GM18858 (cell line): ENCODE results near the gene TBC1D4.
"Not testable (repeated sequence)": the region's sequence is repeated elsewhere in the genome, so short reads cannot be mapped to it uniquely, and the experiment has no call there.

Experiments used
- ATAC-seq: cut with Tn5 transposase; IDR thresholded peaks from one replicate; pipeline ENCODE4 v1.9.1; 2021; ENCODE audit not compliant: unreplicated experiment

TBC1D4 gene

DNA sequence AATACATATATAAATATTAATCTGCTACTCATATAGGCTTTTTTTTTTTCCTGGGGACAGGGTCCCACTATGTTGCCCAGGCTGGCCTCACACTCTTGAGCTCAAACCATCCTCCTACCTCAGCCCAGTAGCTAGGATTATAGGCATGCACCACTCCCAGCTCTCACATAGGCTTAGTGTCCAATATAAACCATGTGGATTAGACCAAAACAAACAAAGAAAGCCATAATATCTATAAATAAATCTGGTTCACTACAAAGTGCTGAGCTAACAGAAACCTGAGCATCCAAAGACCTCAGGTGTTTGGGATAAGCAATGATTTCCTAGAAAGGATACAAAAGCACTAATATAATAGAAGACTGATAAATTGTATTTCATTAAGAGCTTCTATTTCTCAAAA, 26.0 kb downstream of the TBC1D4 start:
- ATAC-seq = no peak

DNA sequence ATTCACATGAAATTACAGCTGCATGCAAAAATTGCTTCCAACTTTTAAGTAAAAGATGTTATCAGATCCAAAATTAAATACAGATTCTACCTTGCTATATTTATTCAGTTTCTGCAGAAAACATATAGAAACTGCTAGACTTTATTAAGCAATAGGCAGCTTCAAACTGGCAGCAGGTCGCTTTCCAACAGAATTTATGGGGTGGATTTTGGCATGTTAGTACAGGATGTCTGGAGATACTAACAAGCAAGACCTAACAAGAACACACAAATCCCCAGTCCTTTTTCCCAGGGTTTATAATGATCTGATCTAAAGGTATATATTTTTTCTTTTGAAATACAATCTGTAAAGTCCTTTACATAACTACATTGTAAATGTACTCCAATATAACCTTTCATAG, 27.5 kb downstream of the TBC1D4 start:
- no peak for ATAC-seq

DNA sequence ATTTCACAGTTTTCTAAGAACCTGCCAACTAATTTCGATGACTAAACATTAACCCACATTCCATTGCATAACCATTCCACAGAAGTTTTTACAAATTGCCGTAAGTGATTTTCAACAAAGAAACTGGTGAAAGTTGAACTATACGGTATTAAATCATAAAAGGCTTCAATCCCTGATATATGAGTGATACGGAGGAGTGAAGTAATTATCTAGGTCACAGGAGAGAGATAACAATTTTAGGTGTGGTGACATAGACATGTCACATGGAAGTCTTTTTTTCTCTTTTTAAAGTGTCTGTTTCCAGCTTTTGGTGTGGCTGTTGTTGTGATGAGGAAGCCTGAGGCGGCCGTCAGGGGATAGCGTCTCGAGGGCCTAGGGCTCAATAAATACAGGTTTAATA, 29.4 kb downstream of the TBC1D4 start:
- ATAC-seq = no peak

DNA sequence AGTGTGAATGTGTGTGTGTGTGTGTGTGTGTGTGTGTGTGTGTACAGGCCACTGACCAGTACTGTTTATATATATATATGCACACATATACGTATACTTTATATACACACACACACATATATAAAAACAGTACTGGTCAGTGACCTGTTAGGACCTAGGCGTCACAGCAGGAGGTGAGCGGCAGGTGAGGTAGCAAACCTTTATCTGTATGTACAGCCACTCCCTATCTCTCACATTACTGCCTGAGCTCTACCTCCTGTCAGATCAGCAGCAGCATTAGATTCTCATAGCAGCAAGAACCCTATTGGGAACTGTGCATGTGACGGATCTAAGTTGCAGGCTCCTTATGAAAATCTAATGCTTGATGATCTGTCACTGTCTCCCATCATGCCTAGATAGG, 34.5 kb downstream of the TBC1D4 start:
- ATAC-seq = no peak

DNA sequence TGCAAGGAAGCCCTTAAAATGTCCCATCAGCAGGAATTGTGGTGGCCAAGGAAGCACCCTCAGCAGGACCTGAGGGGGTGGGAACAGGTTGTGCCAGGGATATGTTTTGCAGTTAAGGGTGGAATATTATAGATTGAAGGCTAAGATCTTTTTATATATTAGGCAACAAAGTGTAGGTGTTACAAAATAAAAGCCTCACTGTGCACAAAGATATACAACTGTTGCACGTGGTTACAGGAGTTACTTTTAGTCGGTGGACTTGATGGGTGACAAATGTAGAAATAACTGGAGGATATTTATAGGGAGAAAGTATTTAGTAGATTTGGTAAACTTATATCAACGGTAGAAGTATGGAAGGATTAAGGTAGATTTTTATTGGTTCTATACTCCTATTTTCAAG, 35.1 kb downstream of the TBC1D4 start:
- ATAC-seq = no peak

DNA sequence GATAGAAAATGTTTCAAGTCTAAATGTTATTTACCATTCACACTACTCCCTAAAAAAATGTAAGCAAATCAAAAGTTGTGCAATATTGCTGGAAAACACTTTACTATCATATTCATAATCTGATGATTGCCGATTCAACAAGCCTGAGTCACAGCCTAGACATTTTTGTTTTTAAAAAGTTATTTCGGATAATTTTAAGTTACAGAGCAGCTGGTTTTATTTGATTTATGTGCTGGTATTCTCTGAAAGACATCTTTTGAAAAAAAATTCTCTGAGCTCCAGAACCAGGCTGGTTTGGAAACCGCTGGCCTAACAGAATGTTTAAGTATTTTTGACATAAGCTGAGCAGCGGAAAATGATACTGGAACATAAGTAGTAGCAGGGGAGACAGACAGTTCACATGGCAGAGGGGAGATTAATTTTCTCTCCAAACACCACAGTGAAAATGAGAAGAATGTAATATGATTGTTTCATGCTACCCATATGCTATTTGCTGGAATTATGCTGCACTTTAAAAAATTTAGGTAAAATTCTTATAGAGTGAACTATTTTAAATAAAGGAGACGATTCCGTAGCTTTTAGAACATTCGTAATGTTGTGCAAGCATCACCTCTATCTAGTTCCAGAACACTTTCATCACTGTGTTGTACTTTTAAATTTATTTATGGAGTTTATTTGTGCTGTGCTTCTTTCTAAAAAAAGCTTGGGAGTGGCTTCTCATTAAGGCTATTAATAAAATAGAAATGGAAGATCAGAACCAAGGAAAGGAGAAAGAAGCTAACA, 36.1 kb downstream of the TBC1D4 start:
- ATAC-seq = no peak

DNA sequence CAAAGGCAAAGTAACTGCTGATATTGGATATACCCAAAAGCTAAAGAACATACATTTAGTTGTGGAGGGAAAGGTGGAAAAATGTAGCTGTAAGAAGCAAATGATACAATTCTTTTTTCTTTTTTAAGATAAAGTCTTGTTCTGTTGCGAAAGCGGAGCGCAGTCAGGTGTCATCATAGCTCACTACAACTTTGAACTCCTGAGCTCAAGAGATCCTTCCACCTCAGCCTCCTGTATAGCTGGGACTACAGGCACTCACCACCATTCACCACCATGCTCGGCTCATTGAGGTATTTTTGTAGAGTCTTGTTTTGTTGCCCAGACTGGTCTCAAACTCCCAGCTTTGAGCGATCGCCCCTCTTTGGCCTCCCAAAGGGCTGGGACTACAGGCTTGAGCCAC, 38.0 kb downstream of the TBC1D4 start:
- no peak for ATAC-seq

DNA sequence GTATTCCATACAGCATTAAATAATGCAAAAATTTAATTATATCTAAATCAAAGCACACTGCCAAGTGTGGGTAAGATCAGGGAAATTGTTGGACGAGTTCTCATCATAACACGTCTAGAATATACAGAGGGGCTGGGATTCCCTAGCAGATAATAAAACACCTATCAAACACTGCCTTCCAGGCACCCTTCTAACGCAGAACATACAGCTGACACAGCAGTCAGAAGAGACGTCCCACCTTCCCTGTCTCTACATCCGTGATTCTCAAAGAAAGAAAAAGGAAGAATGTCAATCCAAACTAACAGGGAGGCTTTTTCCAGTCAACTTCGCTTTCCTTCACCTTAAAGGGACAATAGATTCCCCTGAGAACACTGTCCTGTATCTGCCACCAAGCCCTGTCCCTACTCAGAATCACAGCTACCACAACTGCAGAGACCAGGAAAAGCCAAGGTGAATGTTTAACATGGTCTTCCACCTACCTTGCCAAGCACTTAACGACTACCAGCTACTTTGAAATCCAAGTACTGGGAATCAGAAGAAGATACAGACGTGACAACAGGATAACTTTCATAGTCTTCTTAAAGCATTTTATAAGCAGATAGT, 38.5 kb downstream of the TBC1D4 start:
- ATAC-seq = no peak

DNA sequence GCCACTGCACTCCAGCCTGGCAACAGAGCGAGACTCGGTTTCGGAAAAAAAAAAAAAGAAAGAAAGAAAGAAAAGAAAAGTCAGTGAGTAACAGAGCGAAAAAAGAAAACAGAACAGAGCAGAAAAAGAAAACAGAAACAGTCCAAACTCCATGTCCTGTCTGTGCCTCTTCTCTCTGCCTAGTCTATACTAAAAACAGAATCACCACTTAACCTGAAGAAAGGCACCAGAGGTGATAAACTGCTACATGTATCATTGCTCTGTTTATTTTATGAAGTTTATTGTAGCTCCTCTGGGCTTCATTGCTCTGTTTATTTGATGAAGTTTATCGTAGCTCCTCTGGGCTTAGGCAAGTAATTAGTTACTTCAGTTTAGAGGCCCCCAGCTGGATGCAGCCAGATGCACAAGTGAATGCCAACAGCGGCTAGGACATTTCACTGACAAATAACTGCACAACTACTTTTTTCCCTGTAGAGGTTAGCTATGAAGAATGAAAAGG, 39.2 kb downstream of the TBC1D4 start:
- ATAC-seq = no peak

DNA sequence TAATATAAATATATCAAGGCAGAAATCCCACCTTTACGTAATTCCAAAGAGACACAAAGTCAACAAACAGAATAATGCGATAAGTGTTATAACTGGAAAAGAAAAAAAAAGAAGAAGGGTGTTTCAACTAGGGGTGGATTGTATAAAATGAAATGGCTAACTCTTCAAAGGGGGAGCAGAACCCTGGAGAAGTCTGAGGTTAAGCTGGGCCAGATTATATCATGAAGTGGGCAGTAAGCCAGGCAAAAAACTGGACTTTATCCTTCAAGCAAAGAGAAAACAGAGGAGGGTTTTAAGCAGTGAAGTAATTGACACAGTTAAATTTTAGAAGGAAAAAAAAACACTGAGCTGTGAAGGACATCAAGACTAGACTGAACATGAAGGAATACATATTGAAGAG, 41.9 kb downstream of the TBC1D4 start:
- ATAC-seq = no peak

DNA sequence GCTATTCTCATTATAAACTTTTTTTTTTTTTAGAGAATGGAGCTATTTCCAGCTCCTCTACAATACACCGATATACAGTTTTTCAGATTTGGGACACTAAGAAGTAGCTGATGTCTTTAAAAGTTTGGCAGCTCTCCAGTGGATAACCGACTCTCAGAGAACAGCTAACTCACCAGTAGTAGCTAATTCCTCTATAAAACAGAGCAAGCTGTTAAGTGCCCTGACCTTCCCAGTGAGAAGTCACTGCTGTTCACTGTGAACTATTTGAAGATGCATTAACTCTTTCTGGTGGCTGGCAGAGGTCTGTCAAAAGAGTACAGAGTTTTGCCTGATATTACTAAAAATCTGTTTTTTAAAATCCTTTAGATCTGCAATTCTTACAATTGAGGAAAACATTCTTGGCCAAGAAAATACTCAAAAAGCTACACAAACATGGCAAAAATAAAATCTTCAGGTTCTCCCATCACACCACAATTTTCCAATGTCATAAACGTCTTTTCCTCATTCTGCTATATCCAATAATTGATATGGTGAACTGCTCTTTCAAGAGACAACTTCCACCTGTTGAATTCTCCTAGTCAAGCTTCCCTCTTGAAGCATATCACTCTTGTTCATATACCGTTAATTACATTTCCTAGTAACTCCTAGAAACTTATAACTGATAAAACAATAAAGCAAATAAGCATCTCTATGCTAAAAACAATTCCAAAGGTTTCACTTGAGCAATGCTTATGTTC, 44.2 kb downstream of the TBC1D4 start:
- ATAC-seq = no peak

DNA sequence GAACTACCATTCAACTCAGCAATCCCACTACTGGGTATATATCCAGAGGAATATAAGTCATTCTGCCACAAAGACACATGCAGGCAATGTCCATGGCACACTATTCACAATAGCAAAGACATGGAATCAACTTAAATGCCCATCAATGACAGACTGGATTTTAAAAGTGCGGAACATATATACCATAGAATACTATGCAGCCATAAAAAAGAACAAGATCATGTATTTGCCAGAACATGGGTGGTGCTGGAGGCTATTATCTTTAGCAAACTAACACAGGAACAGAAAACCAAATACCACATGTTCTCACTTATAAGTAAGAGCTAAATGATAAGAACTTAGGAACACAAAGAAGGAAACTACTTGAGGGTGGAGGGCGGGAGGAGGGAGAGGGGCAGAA, 47.8 kb downstream of the TBC1D4 start:
- not testable (repeated sequence) for ATAC-seq

DNA sequence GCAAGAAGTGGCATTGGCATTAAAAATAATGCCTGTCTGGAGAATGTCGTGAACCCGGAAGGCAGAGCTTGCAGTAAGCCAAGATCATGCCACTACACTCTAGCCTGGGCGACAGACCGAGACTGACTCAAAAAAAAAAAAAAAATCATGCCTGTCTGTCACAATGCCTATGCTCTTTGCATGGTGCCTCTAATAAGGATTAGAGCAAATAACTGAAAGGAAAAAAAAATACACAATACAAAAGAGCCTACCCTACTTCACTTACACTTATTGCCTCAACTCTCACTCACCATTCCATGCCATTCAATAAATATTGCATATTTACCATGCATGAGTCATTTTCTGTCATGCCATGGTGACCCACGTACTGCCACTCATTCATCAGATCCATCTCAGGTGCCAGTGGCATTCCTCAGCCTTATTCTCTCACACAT, 49.1 kb downstream of the TBC1D4 start:
- ATAC-seq = no peak

DNA sequence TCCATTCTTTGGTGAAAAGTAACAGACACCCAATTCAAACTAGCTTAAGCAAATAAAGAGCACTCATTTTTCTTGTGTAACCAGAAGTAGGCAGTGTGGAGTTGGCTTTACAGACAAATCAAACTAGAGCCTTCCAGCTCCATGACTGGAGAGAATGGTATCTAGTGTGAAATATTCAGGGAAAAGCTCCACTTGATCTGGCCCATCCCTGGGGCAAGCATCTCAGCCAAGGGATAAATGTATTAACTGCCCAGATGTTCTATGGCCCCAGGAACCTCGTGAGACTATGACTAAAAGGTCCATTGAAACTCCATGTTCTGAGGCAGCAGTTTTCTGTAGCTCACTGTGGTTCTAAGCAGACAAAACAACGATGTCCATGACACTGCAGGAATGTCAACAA, 49.9 kb downstream of the TBC1D4 start:
- no peak for ATAC-seq

DNA sequence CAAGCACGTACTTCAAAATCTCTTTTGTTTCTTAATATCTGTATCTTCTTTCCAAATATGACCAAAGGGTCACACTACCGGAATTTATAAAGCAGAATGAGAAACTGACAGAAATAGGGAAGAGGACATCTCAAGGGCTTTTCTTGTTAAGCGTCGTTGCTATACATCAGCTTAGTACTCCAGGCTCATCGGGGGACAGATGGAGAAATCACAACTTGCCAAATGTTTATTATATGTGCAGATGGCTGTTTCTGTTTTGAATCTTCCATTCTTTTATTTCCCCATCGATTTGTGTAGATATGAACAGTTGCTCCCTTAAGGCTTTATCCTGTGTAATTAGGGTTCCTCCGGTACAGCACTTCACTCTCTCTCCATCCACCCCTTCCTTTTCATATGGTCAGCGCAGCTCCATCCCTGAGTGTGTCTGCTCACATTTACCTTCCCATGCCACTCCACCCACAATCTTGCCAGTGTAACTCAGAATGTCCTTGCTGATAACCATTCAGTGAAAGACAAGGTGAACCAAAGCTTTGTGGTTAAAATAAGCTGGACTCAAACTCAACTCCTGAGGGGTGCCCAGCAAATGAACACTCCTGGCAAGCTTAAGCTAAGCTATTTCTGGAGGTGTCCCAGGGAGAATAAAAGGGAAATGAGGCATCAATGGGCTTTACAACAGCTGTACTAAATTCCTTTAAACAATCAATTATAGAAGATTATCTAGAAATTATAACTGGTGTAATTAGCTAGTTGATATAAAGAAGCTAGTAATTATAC, 51.3 kb downstream of the TBC1D4 start:
- no peak for ATAC-seq

DNA sequence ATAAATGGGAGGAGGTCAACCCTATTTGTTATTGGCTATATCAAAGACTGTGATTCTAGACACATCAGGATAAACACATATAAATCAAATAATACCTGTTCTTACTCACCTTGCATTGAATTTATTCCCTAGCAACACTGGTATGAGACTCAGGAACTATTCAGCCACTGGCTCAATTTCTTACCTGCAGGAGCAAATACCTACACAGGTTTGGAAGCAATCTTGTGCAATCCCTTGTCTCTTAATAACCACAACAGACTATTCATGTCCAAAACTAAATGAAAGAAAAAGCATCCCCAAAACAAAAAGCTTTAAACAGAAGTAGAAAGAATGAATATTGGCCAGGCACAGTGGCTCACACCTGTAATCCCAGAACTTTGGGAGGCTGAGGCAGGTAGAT, 55.5 kb downstream of the TBC1D4 start:
- no peak for ATAC-seq

DNA sequence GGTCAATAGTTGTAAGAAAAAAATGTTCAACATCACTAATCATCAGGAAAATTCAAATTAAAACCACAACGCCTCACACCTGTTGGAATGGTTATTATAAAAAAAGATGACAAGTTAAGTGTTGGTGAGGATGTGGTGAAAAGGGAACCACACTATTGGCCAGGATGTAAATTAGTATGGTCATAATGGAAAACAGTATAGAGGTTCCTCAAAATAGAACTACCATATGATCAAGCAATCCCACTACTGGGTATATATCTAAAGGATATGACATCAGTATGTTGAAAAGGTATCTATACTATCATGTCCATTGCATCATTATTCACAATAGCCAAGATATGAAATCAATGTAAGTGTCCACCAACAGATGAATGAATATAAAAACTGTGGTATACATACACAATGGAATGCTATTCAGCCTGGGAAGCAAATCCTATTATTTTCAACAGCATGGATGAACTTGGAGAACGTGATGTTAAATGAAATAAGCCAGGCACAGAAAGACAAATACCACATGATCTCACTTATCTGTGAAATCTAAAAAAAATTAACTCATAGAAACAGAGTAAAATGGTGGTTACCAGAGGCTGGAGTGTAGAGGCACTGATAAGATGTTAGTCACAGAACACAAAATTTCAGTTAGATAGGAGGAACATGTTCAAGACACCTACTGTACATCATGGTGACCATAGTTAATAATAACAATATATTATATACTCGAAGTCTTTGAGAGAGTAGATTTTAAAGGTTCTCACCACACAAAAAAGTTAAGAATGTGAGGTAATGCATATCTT, 56.6 kb downstream of the TBC1D4 start:
- peak; percentile 96 for ATAC-seq

DNA sequence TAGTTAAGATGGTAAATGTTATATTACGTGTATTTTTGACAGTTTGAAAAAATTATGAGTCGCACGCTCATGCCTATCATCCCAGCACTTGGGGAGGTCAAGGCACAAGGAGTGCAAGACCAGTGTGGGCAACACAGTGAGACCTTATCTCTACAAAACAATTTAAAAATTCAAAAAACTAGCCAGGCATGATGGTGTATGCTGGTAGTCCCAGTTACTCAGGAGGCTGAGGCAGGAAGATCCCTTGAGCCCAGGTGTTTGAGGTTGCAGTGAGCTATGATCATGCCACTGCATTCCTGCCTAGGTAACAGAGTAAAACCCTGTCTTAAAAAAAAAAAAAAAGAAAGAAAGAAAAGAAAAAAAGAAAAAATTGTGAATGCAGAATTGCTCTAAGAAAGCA, 58.0 kb downstream of the TBC1D4 start:
- no peak for ATAC-seq

DNA sequence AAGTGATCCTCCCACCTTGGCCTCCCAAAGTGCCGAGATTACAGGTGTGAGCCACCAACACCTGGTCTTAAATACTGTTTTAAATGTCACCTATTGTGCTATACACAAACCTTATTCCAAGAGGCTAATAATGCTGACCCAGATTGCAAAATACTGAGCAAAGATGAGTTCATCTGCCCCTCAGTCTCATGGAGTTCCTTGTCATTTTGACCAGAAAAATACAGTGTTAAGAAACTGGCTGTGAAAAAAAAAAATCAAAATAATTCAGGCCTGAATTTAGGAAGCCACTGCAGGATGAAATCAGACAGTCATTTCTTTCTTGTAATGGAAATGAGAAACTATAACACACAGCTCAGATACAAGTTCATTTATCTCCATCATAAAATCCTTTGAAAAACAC, 59.9 kb downstream of the TBC1D4 start:
- ATAC-seq = no peak

DNA sequence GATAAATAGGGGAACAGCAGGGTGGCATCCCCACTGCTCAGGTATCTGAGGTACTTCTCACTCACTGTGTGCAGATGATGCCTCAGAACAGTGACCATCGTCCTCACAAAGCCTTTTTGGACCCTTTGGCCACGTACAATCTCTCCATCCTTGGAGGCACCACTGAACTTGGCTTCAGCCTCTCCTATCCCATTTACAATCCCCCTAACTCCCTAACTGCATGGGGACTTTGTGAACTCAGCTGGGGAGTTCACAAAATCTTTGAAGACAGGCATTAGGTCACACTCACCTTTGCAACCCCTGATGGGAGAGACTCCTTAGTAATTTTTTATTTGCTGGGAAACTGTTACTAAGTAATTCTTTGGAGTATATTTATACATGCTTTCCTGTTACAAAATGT, 60.8 kb downstream of the TBC1D4 start:
- no peak for ATAC-seq
